Measurements from ENCODE around the gene FAM124A. TPM values are rescaled to one million over a fixed set of nuclear protein-coding genes. Genes with fewer than 3 reads are reported as not detected.

The FAM124A gene
- total and polyA plus RNA-seq, 2 experiments from 2014 or later, result 37.7 to 109 TPM

GRCh38 chr13:51207881-51208280 is 14.3 kb upstream of the FAM124A start (continued):
- TF ChIP-seq CTCF (conservative IDR thresholded peaks at IDR 0.05; ENCODE audit: low read depth in 2 of 2) (no peak), ETS1 (IDR thresholded peaks at IDR 0.05) (no peak), CREB1 (CRISPR knock-in tag; IDR thresholded peaks at IDR 0.05; ENCODE audit: low read depth) (no peak)
- TF ChIP-seq, protein P1, sequence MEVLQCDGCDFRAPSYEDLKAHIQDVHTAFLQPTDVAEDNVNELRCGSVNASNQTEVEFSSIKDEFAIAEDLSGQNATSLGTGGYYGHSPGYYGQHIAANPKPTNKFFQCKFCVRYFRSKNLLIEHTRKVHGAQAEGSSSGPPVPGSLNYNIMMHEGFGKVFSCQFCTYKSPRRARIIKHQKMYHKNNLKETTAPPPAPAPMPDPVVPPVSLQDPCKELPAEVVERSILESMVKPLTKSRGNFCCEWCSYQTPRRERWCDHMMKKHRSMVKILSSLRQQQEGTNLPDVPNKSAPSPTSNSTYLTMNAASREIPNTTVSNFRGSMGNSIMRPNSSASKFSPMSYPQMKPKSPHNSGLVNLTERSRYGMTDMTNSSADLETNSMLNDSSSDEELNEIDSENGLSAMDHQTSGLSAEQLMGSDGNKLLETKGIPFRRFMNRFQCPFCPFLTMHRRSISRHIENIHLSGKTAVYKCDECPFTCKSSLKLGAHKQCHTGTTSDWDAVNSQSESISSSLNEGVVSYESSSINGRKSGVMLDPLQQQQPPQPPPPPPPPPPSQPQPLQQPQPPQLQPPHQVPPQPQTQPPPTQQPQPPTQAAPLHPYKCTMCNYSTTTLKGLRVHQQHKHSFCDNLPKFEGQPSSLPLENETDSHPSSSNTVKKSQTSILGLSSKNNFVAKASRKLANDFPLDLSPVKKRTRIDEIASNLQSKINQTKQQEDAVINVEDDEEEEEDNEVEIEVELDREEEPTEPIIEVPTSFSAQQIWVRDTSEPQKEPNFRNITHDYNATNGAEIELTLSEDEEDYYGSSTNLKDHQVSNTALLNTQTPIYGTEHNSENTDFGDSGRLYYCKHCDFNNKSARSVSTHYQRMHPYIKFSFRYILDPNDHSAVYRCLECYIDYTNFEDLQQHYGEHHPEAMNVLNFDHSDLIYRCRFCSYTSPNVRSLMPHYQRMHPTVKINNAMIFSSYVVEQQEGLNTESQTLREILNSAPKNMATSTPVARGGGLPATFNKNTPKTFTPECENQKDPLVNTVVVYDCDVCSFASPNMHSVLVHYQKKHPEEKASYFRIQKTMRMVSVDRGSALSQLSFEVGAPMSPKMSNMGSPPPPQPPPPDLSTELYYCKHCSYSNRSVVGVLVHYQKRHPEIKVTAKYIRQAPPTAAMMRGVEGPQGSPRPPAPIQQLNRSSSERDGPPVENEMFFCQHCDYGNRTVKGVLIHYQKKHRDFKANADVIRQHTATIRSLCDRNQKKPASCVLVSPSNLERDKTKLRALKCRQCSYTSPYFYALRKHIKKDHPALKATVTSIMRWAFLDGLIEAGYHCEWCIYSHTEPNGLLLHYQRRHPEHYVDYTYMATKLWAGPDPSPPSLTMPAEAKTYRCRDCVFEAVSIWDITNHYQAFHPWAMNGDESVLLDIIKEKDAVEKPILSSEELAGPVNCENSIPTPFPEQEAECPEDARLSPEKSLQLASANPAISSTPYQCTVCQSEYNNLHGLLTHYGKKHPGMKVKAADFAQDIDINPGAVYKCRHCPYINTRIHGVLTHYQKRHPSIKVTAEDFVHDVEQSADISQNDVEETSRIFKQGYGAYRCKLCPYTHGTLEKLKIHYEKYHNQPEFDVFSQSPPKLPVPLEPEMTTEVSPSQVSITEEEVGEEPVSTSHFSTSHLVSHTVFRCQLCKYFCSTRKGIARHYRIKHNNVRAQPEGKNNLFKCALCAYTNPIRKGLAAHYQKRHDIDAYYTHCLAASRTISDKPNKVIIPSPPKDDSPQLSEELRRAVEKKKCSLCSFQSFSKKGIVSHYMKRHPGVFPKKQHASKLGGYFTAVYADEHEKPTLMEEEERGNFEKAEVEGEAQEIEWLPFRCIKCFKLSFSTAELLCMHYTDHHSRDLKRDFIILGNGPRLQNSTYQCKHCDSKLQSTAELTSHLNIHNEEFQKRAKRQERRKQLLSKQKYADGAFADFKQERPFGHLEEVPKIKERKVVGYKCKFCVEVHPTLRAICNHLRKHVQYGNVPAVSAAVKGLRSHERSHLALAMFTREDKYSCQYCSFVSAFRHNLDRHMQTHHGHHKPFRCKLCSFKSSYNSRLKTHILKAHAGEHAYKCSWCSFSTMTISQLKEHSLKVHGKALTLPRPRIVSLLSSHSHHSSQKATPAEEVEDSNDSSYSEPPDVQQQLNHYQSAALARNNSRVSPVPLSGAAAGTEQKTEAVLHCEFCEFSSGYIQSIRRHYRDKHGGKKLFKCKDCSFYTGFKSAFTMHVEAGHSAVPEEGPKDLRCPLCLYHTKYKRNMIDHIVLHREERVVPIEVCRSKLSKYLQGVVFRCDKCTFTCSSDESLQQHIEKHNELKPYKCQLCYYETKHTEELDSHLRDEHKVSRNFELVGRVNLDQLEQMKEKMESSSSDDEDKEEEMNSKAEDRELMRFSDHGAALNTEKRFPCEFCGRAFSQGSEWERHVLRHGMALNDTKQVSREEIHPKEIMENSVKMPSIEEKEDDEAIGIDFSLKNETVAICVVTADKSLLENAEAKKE (CRISPR knock-in tag; IDR thresholded peaks at IDR 0.05), result no peak

DNA sequence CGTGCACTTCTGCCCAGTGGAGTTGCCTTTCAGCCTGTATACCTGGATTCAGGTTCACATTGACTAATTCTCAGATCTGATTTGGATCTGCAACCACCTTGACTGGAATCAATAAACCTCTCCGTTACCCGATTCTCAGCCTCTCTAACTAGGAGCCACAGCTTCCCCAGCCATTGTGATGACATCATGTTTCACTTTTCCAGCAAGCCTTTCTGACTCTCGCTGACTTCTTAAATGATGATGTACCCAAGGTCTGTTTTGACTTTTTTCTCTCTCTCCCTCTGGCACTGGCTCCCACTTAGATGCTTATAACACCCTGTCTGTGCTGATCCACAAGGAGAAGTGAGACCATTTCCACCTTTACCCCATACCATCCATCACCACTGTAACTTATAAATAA is 13.5 kb upstream of the FAM124A start:
- Histone ChIP-seq H3K27ac (ENCODE audit: low read depth) (no peak overlapping the region; the same call in 1 of the 2 replicates), H3K4me1 (ENCODE audit: insufficient read depth) (peaks cover 45% of the 10 kb centered on the region), H2AFZ (no peak overlapping the region), H3K27me3 (ENCODE audit: insufficient read depth) (peaks cover 5% of the 10 kb centered on the region; the same call in 1 of the 2 replicates), H3K4me2 (no peak overlapping the region), H3K79me2 (replicated peaks; ENCODE audit: insufficient read depth) (no peaks in the 10 kb centered on the region), H4K20me1 (replicated peaks; ENCODE audit: insufficient read depth) (no peaks in the 10 kb centered on the region), H3K36me3 (ENCODE audit: insufficient read depth) (no peaks in the 10 kb centered on the region), H3K9me2 (ENCODE audit: insufficient read depth) (peaks cover 11% of the 10 kb centered on the region), H3K4me3 (no peak overlapping the region), H3F3A (replicated peaks; ENCODE audit: low read depth) (no peaks in the 10 kb centered on the region; the same call in 1 of the 2 replicates)
- Mint-ChIP-seq H3K4me3 (no peak overlapping the region), H3K27me3 (ENCODE audit: insufficient read depth, low read depth, poor library complexity) (no peaks in the 10 kb centered on the region), H3K27ac (no peak overlapping the region), H3K4me1 (peaks cover 37% of the 10 kb centered on the region), H3K9me3 (peaks cover 3% of the 10 kb centered on the region; the same call in 2 of the 3 replicates), H3K36me3 (ENCODE audit: low read depth) (no peaks in the 10 kb centered on the region; the same call in 2 of the 3 replicates)
- ATAC-seq (no peak; the same call in 1 of the 3 replicates), DNase-seq (ENCODE audit: low spot score) (no peak)
- no peak for TF ChIP-seq ZNF331 (CRISPR knock-in tag; IDR thresholded peaks at IDR 0.05; ENCODE audit: low read depth)
- TF ChIP-seq, protein P2, sequence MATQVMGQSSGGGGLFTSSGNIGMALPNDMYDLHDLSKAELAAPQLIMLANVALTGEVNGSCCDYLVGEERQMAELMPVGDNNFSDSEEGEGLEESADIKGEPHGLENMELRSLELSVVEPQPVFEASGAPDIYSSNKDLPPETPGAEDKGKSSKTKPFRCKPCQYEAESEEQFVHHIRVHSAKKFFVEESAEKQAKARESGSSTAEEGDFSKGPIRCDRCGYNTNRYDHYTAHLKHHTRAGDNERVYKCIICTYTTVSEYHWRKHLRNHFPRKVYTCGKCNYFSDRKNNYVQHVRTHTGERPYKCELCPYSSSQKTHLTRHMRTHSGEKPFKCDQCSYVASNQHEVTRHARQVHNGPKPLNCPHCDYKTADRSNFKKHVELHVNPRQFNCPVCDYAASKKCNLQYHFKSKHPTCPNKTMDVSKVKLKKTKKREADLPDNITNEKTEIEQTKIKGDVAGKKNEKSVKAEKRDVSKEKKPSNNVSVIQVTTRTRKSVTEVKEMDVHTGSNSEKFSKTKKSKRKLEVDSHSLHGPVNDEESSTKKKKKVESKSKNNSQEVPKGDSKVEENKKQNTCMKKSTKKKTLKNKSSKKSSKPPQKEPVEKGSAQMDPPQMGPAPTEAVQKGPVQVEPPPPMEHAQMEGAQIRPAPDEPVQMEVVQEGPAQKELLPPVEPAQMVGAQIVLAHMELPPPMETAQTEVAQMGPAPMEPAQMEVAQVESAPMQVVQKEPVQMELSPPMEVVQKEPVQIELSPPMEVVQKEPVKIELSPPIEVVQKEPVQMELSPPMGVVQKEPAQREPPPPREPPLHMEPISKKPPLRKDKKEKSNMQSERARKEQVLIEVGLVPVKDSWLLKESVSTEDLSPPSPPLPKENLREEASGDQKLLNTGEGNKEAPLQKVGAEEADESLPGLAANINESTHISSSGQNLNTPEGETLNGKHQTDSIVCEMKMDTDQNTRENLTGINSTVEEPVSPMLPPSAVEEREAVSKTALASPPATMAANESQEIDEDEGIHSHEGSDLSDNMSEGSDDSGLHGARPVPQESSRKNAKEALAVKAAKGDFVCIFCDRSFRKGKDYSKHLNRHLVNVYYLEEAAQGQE (IDR thresholded peaks at IDR 0.05; ENCODE audit: unreplicated experiment), result no peak
- TF ChIP-seq EZH2 (IDR thresholded peaks at IDR 0.05; ENCODE audit: low read depth, unreplicated experiment), result no peak
- no peak for TF ChIP-seq EZH2phosphoT487 (IDR thresholded peaks at IDR 0.05; ENCODE audit: unreplicated experiment)
